ENCODE data around the gene ERBB2.

GRCh38 chr17:39709319-39709997 is 9.6 kb downstream of the ERBB2 start:
- no peak for TF ChIP-seq EZH2phosphoT487 (IDR thresholded peaks at IDR 0.05; ENCODE audit: borderline replicate concordance)
- no peak for TF ChIP-seq CTCF (conservative IDR thresholded peaks at IDR 0.05; ENCODE audit: low read length)
